PC-9 (cell line): ENCODE measurements around the gene CYP4F8. TPM values are rescaled to one million over a fixed set of nuclear protein-coding genes. Genes with fewer than 3 reads are reported as not detected.

ENCODE experiments used
- BruUV-seq: library from RNA; stranded (reverse); fragments of 400-500 nt; replicated peaks from 2 replicates; lab custom pipeline; 2021; lab: Mats Ljungman, UMichigan
- CTCF ChIA-PET: fragments of 300-600 bp; sonication (Branson Sonifier 250); formaldehyde crosslinking; loops from one replicate; lab custom pipeline; 2022; ENCODE audit warnings: antibody characterized with exemption; lab: Charles Lee
- POLR2A ChIA-PET: fragments of 300-600 bp; sonication (Branson Sonifier 250); formaldehyde crosslinking; loops from one replicate; lab custom pipeline; 2022; ENCODE audit warnings: antibody characterized with exemption; ENCODE audit not compliant: unreplicated experiment; lab: Charles Lee
- DNase-seq, 2 experiments: peaks; one replicate each; pipeline versions ENCODE4 v3.0.0 to v3.0.0-alpha.2; 2015 to 2022; ENCODE audit warnings: mixed read lengths in 1 of 2
- H2AFZ ChIP-seq: fragments of 200-600 bp; sonication (generic); 2 replicates; pipeline ENCODE4 v1.8.1; 2017; ENCODE audit warnings: antibody characterized with exemption
- H3F3A ChIP-seq: fragments of 200-600 bp; sonication (generic); 2 replicates; pipeline ENCODE4 v1.8.1; 2017; ENCODE audit warnings: antibody characterized with exemption, mild to moderate bottlenecking, low read depth; ENCODE audit not compliant: insufficient read depth
- H3K27ac ChIP-seq: fragments of 200-600 bp; sonication (generic); 2 replicates; pipeline ENCODE4 v1.6.1; 2016; ENCODE audit warnings: mixed run types
- H3K27me3 ChIP-seq: fragments of 200-600 bp; sonication (generic); 2 replicates; pipeline ENCODE4 v1.6.1; 2016; ENCODE audit warnings: low read depth, mixed run types; ENCODE audit not compliant: insufficient read depth
- H3K36me3 ChIP-seq: fragments of 200-600 bp; sonication (generic); 2 replicates; pipeline ENCODE4 v1.6.1; 2016; ENCODE audit warnings: low read depth, mixed run types
- H3K4me1 ChIP-seq: fragments of 200-600 bp; sonication (generic); replicated peaks from 2 replicates; pipeline ENCODE4 v1.6.1; 2016; ENCODE audit warnings: mixed run types; ENCODE audit not compliant: insufficient read depth
- H3K4me2 ChIP-seq: fragments of 200-600 bp; sonication (generic); 2 replicates; pipeline ENCODE4 v1.6.1; 2017; ENCODE audit warnings: mixed run types
- H3K4me3 ChIP-seq: fragments of 200-600 bp; sonication (generic); 2 replicates; pipeline ENCODE4 v1.6.1; 2016; ENCODE audit warnings: mixed run types
- H3K79me2 ChIP-seq: fragments of 200-600 bp; sonication (generic); 2 replicates; pipeline ENCODE4 v1.6.1; 2017; ENCODE audit warnings: low read depth, mixed run types
- H3K9me2 ChIP-seq: fragments of 200-600 bp; sonication (generic); 2 replicates; pipeline ENCODE4 v1.8.1; 2017; ENCODE audit warnings: mild to moderate bottlenecking; ENCODE audit not compliant: insufficient read depth
- H3K9me3 ChIP-seq: fragments of 200-600 bp; sonication (generic); 2 replicates; pipeline ENCODE4 v1.8.1; 2016; ENCODE audit warnings: low read depth; ENCODE audit not compliant: insufficient read depth
- H4K20me1 ChIP-seq: fragments of 200-600 bp; sonication (generic); 2 replicates; pipeline ENCODE4 v1.8.1; 2017; ENCODE audit not compliant: insufficient read depth
- EZH2 ChIP-seq: fragments of 200-600 bp; sonication (generic); IDR thresholded peaks from 2 replicates; pipeline ENCODE4 v1.8.0; 2017; ENCODE audit warnings: antibody characterized with exemption, low read depth
- intact Hi-C: fragments of 100-400 bp; cut with micrococcal nuclease; formaldehyde crosslinking; loops from one replicate; pipeline ENCODE4 v1.10.0; 2022; ENCODE audit not compliant: unreplicated experiment
- total RNA-seq: library from RNA; stranded (reverse); gene quantifications from 2 replicates; pipeline ENCODE4 v1.2.3, GENCODE V29; 2021
- TF ChIP-seq, protein P1 (sequence below): fragments of 200-600 bp; sonication (generic); conservative IDR thresholded peaks from 2 replicates; pipeline ENCODE4 v1.6.1; 2017; ENCODE audit warnings: mixed run types, antibody characterized with exemption, mild to moderate bottlenecking, moderate library complexity

The CYP4F8 gene
- total RNA-seq, 1 experiment from 2014 or later: not detected

DNA sequence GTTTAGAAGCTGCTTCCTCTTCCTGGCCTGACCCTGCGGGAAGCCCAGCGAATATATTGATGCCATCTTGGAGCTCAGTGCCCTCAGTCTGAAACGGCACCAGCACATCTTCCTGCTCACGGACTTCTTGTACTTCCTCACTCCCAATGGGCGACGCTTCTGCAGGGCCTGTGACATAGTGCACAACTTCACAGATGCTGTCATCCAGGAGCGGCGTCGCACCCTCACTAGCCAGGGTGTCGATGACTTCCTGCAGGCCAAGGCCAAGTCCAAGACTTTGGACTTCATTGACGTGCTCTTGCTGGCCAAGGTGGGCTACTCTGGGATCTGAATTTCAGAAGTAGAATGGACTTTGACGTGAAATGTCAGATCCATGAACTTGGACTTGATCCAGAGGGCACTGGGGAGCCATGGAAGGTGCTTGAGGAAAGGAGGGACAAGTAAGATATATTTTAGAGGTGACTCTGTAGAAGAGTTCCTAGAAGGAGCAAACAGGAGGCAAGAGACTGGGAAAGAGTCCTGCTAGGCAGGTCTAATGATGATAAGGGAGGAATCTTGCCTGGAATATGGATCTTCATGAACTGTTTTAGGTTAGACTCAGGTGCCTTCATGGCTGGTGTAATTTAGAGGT, 38.4 kb upstream of the CYP4F8 start:
- BruUV-seq: no TSS peak

DNA sequence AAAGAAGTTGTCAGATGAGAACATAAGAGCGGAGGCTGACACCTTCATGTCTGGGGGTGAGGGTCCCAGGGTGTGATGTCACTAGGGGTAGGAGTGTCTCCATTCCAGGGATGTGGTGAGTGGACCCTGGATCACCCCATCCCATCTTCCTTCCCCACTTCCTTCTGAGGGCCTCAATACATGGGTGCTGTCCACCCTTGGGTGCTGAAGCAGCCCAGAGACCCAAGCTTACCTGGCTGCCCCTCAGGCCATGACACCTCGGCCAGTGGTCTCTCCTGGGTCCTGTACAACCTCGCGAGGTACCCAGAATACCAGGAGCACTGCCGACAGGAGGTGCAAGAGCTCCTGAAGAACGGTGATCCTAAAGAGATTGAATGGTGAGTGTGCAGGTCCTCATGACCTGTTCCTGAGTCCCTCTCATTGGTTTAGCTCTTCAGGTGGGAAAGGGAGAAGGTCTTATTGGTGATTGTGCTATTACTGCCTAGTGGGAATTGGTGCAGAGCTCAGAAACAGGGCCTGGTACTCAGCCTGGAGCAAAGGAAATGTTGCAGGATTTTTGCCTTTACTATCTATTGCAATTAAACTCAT, 37.7 kb upstream of the CYP4F8 start:
- CTCF ChIA-PET: no interaction called here
- no TSS peak for BruUV-seq
- no peak for DNase-seq

More for the DNA sequence above, 38.4 kb upstream of the CYP4F8 start:
- POLR2A ChIA-PET: no interaction called here
- no peaks in the 10 kb centered on the region for H3K4me1 ChIP-seq
- no peak overlapping the region for H3K4me3 ChIP-seq
- no peak for DNase-seq
- H3K27ac ChIP-seq: no peak overlapping the region
- H3K36me3 ChIP-seq: no peaks in the 10 kb centered on the region
- H3K79me2 ChIP-seq: no peaks in the 10 kb centered on the region
- no peaks in the 10 kb centered on the region for H3K9me3 ChIP-seq
- no peak overlapping the region for H3K4me2 ChIP-seq
- CTCF ChIA-PET: interaction anchor here (0.7 kb wide), 1 partner anchor 688 kb away, joined by 3 read pairs; no protein-coding TSS in a partner anchor
- no peak overlapping the region for H2AFZ ChIP-seq
- TF ChIP-seq EZH2: no peak
- TF ChIP-seq, protein P1, sequence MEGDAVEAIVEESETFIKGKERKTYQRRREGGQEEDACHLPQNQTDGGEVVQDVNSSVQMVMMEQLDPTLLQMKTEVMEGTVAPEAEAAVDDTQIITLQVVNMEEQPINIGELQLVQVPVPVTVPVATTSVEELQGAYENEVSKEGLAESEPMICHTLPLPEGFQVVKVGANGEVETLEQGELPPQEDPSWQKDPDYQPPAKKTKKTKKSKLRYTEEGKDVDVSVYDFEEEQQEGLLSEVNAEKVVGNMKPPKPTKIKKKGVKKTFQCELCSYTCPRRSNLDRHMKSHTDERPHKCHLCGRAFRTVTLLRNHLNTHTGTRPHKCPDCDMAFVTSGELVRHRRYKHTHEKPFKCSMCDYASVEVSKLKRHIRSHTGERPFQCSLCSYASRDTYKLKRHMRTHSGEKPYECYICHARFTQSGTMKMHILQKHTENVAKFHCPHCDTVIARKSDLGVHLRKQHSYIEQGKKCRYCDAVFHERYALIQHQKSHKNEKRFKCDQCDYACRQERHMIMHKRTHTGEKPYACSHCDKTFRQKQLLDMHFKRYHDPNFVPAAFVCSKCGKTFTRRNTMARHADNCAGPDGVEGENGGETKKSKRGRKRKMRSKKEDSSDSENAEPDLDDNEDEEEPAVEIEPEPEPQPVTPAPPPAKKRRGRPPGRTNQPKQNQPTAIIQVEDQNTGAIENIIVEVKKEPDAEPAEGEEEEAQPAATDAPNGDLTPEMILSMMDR: no peak
- intact Hi-C loops: no loop called here
- H3K27me3 ChIP-seq: peaks cover 30% of the 10 kb centered on the region
- H3K9me2 ChIP-seq: no peaks in the 10 kb centered on the region
- no peaks in the 10 kb centered on the region for H3F3A ChIP-seq
- H4K20me1 ChIP-seq: no peaks in the 10 kb centered on the region

DNA sequence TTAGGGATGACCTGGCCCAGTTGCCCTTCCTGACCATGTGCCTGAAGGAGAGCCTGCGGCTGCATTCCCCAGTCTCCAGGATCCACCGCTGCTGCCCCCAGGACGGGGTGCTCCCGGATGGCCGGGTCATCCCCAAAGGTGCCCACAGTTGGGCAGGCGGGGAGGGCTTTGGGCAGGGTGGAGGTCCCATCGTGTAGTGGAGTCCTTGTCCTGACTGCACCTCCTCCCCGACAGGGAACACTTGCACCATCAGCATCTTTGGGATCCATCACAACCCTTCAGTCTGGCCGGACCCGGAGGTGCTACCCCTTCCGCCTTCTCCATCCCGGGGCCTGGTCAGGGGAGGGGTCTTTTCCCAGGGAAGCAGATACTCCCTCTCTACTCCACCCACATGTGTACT, 31.7 kb upstream of the CYP4F8 start:
- Histone ChIP-seq H2AFZ (no peak overlapping the region), H3K4me3 (no peak overlapping the region), H3K9me2 (no peaks in the 10 kb centered on the region), H3K36me3 (no peaks in the 10 kb centered on the region), H4K20me1 (no peaks in the 10 kb centered on the region), H3K27me3 (peaks cover 19% of the 10 kb centered on the region), H3K4me2 (no peak overlapping the region), H3F3A (no peaks in the 10 kb centered on the region), H3K4me1 (no peaks in the 10 kb centered on the region), H3K27ac (no peak overlapping the region), H3K9me3 (no peaks in the 10 kb centered on the region), H3K79me2 (no peaks in the 10 kb centered on the region)
- CTCF ChIA-PET: no interaction called here
- TF ChIP-seq EZH2: no peak
- TF ChIP-seq, protein P1: no peak
- intact Hi-C loops: loop anchor here (5.0 kb wide), 1 partner anchor 229 kb away; no protein-coding TSS in a partner anchor
- DNase-seq: no peak
- POLR2A ChIA-PET: no interaction called here
- no TSS peak for BruUV-seq

More for the DNA sequence above, 37.7 kb upstream of the CYP4F8 start:
- no peaks in the 10 kb centered on the region for H3K36me3 ChIP-seq
- H2AFZ ChIP-seq: no peak overlapping the region
- H3K9me2 ChIP-seq: no peaks in the 10 kb centered on the region
- H3K79me2 ChIP-seq: no peaks in the 10 kb centered on the region
- no peaks in the 10 kb centered on the region for H4K20me1 ChIP-seq
- no peaks in the 10 kb centered on the region for H3K9me3 ChIP-seq
- H3K27me3 ChIP-seq: peaks cover 29% of the 10 kb centered on the region
- H3K4me3 ChIP-seq: no peak overlapping the region
- POLR2A ChIA-PET: no interaction called here
- no peak for TF ChIP-seq EZH2
- TF ChIP-seq, protein P1: no peak
- no peaks in the 10 kb centered on the region for H3F3A ChIP-seq
- intact Hi-C loops: no loop called here
- H3K4me1 ChIP-seq: no peaks in the 10 kb centered on the region
- no peak overlapping the region for H3K4me2 ChIP-seq
- no peak overlapping the region for H3K27ac ChIP-seq
